Esophagus squamous epithelium (tissue), 5 donors: Measurements from ENCODE around the gene MBOAT7. TPM values are rescaled to one million over a fixed set of nuclear protein-coding genes. Genes with fewer than 3 reads are reported as not detected.

ENCODE experiments used
- DNase-seq: peaks from one replicate; lab custom pipeline; 2025; lab: John Stamatoyannopoulos, UW
- H3K27ac ChIP-seq, 4 donors: fragments of 200-600 bp; sonication (generic); one replicate each; pipeline ENCODE4 v1.5.1; 2016 to 2019; ENCODE audit warnings: mild to moderate bottlenecking in 1 of 4
- H3K27me3 ChIP-seq, 4 donors: fragments of 200-600 bp; sonication (generic); 1 replicate in 3 of 4; 2 replicates in 1 of 4; pipeline versions ENCODE4 v1.5.1 to v1.6.0; 2017 to 2021; ENCODE audit warnings: antibody characterized with exemption in 1 of 4
- H3K36me3 ChIP-seq, 3 donors: fragments of 200-600 bp; sonication (generic); one replicate each; pipeline ENCODE4 v1.5.1; 2016 to 2019
- H3K4me1 ChIP-seq, 3 donors: fragments of 200-600 bp; sonication (generic); one replicate each; pipeline ENCODE4 v1.5.1; 2017 to 2019
- H3K4me3 ChIP-seq, 4 donors: fragments of 200-600 bp; sonication (generic); 1 replicate in 3 of 4; 2 replicates in 1 of 4; pipeline ENCODE4 v1.5.1; 2016 to 2019; ENCODE audit warnings: mild to moderate bottlenecking in 2 of 4, moderate library complexity in 1 of 4
- H3K9me3 ChIP-seq, 3 donors: fragments of 200-600 bp; sonication (generic); one replicate each; pipeline ENCODE4 v1.5.1; 2016 to 2019
- POLR2A ChIP-seq, 4 donors: fragments of 450-650 bp; IDR thresholded peaks; one replicate each; pipeline ENCODE4 v1.6.1; 2017; ENCODE audit warnings: antibody characterized with exemption in 4 of 4, mild to moderate bottlenecking in 4 of 4, moderate library complexity in 3 of 4
- WGBS, 2 donors: methylation state at CpG; one replicate each; pipeline ENCODE4 v1.1.5; 2018; 5-methylcytosine and 5-hydroxymethylcytosine counted together
- intact Hi-C: fragments of 100-400 bp; cut with DNase I; formaldehyde crosslinking; loops from one replicate; pipeline ENCODE4 v1.15.0; 2022
- total RNA-seq, 4 donors: library from RNA; depleted of rRNA; stranded (reverse); fragments of >200 nt; gene quantifications; one replicate each; pipeline ENCODE4 v1.1.0, GENCODE V29; 2016
- TF ChIP-seq, protein P1 (sequence below), 6 experiments: fragments of 450-650 bp in 4 of 6; fragments of 200-600 bp in 2 of 6; sonication (generic) in 2 of 6; IDR thresholded peaks; one replicate each; pipeline ENCODE4 v1.5.1; 2016 to 2019; ENCODE audit warnings: antibody characterized with exemption in 6 of 6, mild to moderate bottlenecking in 4 of 6, moderate library complexity in 4 of 6
- donor health status: DM: yes; HTN: yes; CAD: no.

MBOAT7 gene
- total RNA-seq, 4 donors from 2014 or later, result 32.2 to 56.2 (median 40.8) TPM

DNA sequence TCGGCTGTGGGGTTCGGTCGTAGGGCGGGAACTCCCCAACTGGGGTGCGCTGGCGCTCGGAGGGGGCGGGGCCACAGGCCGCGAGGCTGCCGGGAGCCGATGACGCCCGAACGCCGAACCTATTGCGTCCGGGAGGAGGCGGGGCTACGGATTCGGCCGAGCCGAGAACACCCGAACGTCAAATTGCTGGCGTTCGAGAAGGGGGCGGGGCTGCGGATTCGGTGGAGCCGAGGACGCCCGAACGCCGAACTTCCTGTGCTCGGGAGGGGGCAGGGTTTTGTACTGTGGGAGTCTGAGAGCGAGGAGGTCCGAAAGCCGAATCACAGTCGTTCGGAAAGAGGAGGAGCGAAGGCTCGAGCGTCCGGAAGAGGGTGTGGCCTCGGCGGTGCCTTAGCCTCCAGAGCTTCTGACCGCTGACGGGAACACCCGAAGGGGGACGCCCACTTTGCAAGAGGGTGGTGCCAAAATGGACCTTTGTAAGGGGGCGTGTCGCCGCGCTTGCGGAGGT lies 1.2 kb upstream of the MBOAT7 start:
- H3K4me3 ChIP-seq, result peak overlapping the region; percentile 75 to 95 (median 87)
- peaks cover 0 to 57% (median 8%) of the 10 kb centered on the region in 3 donors for H3K36me3 ChIP-seq
- DNase-seq, result peak; percentile 96
- 0% methylated on average over 18 to 29 of the region's 56 CpGs for WGBS, 2 donors
- peak overlapping the region; percentile 90 to 99 (median 97) for H3K27ac ChIP-seq
- no peaks in the 10 kb centered on the region for H3K27me3 ChIP-seq
- intact Hi-C loops, result no loop called here
- TF ChIP-seq, protein P1, sequence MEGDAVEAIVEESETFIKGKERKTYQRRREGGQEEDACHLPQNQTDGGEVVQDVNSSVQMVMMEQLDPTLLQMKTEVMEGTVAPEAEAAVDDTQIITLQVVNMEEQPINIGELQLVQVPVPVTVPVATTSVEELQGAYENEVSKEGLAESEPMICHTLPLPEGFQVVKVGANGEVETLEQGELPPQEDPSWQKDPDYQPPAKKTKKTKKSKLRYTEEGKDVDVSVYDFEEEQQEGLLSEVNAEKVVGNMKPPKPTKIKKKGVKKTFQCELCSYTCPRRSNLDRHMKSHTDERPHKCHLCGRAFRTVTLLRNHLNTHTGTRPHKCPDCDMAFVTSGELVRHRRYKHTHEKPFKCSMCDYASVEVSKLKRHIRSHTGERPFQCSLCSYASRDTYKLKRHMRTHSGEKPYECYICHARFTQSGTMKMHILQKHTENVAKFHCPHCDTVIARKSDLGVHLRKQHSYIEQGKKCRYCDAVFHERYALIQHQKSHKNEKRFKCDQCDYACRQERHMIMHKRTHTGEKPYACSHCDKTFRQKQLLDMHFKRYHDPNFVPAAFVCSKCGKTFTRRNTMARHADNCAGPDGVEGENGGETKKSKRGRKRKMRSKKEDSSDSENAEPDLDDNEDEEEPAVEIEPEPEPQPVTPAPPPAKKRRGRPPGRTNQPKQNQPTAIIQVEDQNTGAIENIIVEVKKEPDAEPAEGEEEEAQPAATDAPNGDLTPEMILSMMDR (IDR thresholded peaks at IDR 0.05), result no peak
- no peak for TF ChIP-seq POLR2A (IDR thresholded peaks at IDR 0.05)
- H3K4me1 ChIP-seq, result peaks cover 16 to 38% (median 22%) of the 10 kb centered on the region in 3 donors
- H3K9me3 ChIP-seq, result no peaks in the 10 kb centered on the region

DNA sequence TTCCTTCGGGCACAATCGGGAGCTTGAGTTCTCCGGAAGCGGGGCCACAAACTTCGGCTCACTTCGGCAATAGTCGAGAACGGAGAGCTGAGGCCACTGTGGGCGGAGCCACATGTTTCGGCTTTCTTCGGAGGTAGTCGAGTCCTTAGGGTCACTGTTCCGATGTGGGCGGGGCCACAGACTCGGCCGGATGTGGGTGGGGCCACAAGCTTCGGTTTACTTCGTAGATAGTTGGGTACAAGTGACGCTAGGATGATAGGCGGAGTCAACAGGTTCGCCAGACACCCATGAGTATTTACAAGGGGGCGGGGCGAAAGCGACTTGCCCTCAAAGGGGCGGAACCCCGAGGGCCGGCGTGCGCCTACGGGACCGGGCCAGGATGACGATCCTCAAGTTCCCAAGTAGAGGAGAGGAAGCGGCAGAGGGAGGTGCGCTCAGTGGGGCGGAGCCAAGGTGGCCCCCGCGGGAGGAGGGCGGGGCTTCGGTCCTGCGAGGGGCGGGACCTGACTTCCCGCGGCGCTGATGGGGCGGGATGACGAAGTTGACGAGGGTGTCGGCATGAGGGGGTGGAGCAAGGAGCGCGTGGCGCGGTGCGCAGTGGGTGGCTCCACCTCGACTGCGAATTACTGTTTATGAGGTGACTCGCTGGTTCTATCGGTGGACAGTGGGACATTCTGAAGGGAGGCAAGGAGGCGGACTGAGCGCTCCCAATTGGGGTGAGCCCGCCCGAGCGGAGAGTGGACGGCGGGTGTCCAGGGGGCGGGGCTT lies 539 bp upstream of the MBOAT7 start:
- Histone ChIP-seq H3K9me3 (no peaks in the 10 kb centered on the region), H3K4me3 (peak overlapping the region; percentile 75 to 95 (median 87)), H3K27me3 (no peaks in the 10 kb centered on the region), H3K4me1 (peaks cover 16 to 38% (median 22%) of the 10 kb centered on the region in 3 donors), H3K36me3 (peaks cover 0 to 52% (median 8%) of the 10 kb centered on the region in 3 donors), H3K27ac (peak overlapping the region; percentile 90 to 99 (median 97))
- 0 to 2% methylated on average over 8 to 11 of the region's 65 CpGs for WGBS, 2 donors
- peak in 2 of 4 donors; percentile 26 to 72 for TF ChIP-seq POLR2A (IDR thresholded peaks at IDR 0.05)
- TF ChIP-seq, protein P1 (IDR thresholded peaks at IDR 0.05), result no peak
- peak; percentile 98 for DNase-seq
- intact Hi-C loops, result no loop called here

DNA sequence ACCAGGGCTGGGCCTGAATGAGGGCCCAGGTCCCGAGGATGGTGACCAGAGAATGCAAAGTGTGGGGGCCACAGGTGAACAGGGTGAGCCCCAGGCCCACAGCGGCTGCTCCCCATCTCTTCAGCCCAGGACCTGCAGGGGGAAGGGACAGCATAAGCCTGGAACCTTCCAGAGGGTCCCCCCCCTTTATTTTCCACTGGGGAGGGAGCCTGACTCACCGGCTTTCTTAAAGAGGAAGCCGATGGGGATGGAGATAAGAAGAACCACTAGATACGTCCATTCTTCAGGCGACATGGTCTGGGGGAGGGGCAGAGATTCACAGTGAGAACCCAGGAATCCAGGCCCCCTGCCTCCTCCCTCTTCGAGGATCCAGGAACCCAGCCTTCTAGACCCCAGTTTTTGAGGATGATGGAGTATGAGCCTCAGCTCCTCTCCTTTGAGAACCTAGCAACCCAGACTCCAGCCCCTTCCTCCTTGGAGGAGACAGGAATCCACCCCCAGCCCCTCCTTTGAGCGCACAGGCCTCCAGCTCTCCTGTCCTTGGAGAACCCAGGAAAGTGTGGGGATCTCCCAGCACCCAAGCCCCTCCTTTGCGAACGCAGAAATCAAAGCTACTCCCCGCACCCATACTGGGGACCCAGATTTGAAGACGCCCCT lies 1.0 kb downstream of the MBOAT7 start:
- peak overlapping the region; percentile 75 to 95 (median 87) for H3K4me3 ChIP-seq
- H3K27me3 ChIP-seq, result no peaks in the 10 kb centered on the region
- no peak for DNase-seq
- intact Hi-C loops, result no loop called here
- peak overlapping the region; percentile 90 to 99 (median 97) for H3K27ac ChIP-seq
- TF ChIP-seq, protein P1 (IDR thresholded peaks at IDR 0.05), result no peak
- no peak for TF ChIP-seq POLR2A (IDR thresholded peaks at IDR 0.05)
- whole genome bisulfite sequencing, 2 donors, result 9 to 31% methylated on average over 8 to 9 of the region's 12 CpGs
- peaks cover 16 to 38% (median 22%) of the 10 kb centered on the region in 3 donors for H3K4me1 ChIP-seq
- H3K9me3 ChIP-seq, result no peaks in the 10 kb centered on the region
- peaks cover 0 to 40% (median 3%) of the 10 kb centered on the region in 3 donors for H3K36me3 ChIP-seq

DNA sequence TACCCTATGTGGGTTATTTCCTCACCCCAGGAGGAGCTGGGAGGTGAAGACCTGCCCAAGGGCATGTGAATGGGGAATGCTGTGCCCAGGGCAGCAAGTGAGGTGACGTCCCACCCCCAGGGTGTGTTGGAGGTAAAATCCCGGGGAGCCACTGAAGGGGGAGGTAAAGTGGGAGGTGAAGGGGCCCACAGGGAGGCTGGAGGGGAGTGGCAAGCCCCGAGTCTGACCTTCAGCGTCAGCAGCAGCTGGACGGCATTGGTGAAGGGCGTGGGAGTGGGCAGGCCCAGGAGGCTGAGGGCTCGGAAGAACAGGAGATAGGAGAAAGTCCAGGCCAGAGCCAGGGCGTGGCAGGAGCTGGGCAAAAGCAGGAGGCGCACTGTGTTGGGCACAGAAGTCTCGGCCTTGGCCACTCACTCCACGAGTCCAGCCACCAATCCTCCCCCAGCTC lies 2.4 kb downstream of the MBOAT7 start:
- no peak for TF ChIP-seq POLR2A (IDR thresholded peaks at IDR 0.05)
- TF ChIP-seq, protein P1 (IDR thresholded peaks at IDR 0.05), result no peak
- Histone ChIP-seq H3K9me3 (no peaks in the 10 kb centered on the region), H3K36me3 (peaks cover 0 to 29% (median 0%) of the 10 kb centered on the region in 3 donors), H3K27ac (no peak overlapping the region), H3K4me1 (peaks cover 14 to 28% (median 14%) of the 10 kb centered on the region in 3 donors), H3K27me3 (no peaks in the 10 kb centered on the region), H3K4me3 (no peak overlapping the region)
- intact Hi-C loops, result no loop called here
- no peak for DNase-seq
- WGBS, 2 donors, result 86 to 90% methylated on average over 11 of the region's 11 CpGs
